Nephron (organoid): ENCODE results near the gene STYXL1.

Experiments
- H3K27ac Mint-ChIP-seq, 3 experiments: 2 replicates each; pipeline ENCODE4 v1.8.0; 2020; ENCODE audit warnings: mixed read lengths in 3 of 3, mild to moderate bottlenecking in 2 of 3, moderate library complexity in 1 of 3
- H3K27me3 Mint-ChIP-seq: 2 replicates; pipeline ENCODE4 v1.8.0; 2021; ENCODE audit warnings: low read depth, mild to moderate bottlenecking, moderate library complexity, mixed read lengths
- H3K36me3 Mint-ChIP-seq: 2 replicates; pipeline ENCODE4 v1.8.0; 2020; ENCODE audit warnings: low read depth, mixed read lengths
- H3K4me1 Mint-ChIP-seq: 2 replicates; pipeline ENCODE4 v1.8.0; 2020; ENCODE audit warnings: mixed read lengths
- H3K4me3 Mint-ChIP-seq, 3 experiments: 2 replicates each; pipeline ENCODE4 v1.8.0; 2020; ENCODE audit warnings: mild to moderate bottlenecking in 3 of 3, mixed read lengths in 3 of 3, moderate library complexity in 2 of 3
- H3K9me3 Mint-ChIP-seq: 2 replicates; pipeline ENCODE4 v1.8.0; 2020; ENCODE audit warnings: mixed read lengths
- CTCF ChIP-seq, 3 experiments: fragments of 200-600 bp; sonication (generic); IDR thresholded peaks; one replicate each; pipeline ENCODE4 v1.5.0; 2021; ENCODE audit warnings: antibody characterized with exemption in 3 of 3; ENCODE audit not compliant: unreplicated experiment in 3 of 3

STYXL1 gene

GRCh38 chr7:76074306-76074971 is 26.6 kb upstream of the STYXL1 start:
- no peaks in the 10 kb centered on the region for H3K9me3 Mint-ChIP-seq

GRCh38 chr7:76073335-76073990 is 25.7 kb upstream of the STYXL1 start:
- Mint-ChIP-seq H3K27me3 (no peaks in the 10 kb centered on the region), H3K27ac (no peak overlapping the region), H3K36me3 (no peaks in the 10 kb centered on the region), H3K9me3 (no peaks in the 10 kb centered on the region), H3K4me3 (no peak overlapping the region), H3K4me1 (peaks cover 5% of the 10 kb centered on the region)
- no peak for TF ChIP-seq CTCF (IDR thresholded peaks at IDR 0.05; ENCODE audit: unreplicated experiment in 3 of 3)

More at GRCh38 chr7:76074306-76074971, 26.6 kb upstream of the STYXL1 start:
- Mint-ChIP-seq H3K4me3 (no peak overlapping the region), H3K36me3 (no peaks in the 10 kb centered on the region), H3K4me1 (peaks cover 5% of the 10 kb centered on the region), H3K27me3 (no peaks in the 10 kb centered on the region), H3K27ac (no peak overlapping the region)
- TF ChIP-seq CTCF (IDR thresholded peaks at IDR 0.05; ENCODE audit: unreplicated experiment in 3 of 3): no peak

GRCh38 chr7:76072243-76073148 is 24.7 kb upstream of the STYXL1 start:
- Mint-ChIP-seq H3K36me3 (no peaks in the 10 kb centered on the region), H3K4me1 (peaks cover 5% of the 10 kb centered on the region), H3K27me3 (no peaks in the 10 kb centered on the region), H3K27ac (no peak overlapping the region), H3K9me3 (no peaks in the 10 kb centered on the region), H3K4me3 (no peak overlapping the region)
- TF ChIP-seq CTCF (IDR thresholded peaks at IDR 0.05; ENCODE audit: unreplicated experiment in 3 of 3): no peak

GRCh38 chr7:76071316-76072242 is 23.8 kb upstream of the STYXL1 start:
- H3K4me3 Mint-ChIP-seq: no peak overlapping the region

More at GRCh38 chr7:76071316-76072242, 23.8 kb upstream of the STYXL1 start:
- Mint-ChIP-seq H3K27me3 (no peaks in the 10 kb centered on the region), H3K36me3 (peaks cover 4% of the 10 kb centered on the region), H3K9me3 (no peaks in the 10 kb centered on the region), H3K4me1 (peaks cover 5% of the 10 kb centered on the region), H3K27ac (peak overlapping the region in 1 of 3 experiments; percentile 54)
- TF ChIP-seq CTCF (IDR thresholded peaks at IDR 0.05; ENCODE audit: unreplicated experiment in 3 of 3): no peak
